HG02840 (cell line): Measurements from ENCODE around the gene RFX6.

Source experiments
- ATAC-seq: cut with Tn5 transposase; IDR thresholded peaks from one replicate; pipeline ENCODE4 v1.9.1; 2021; ENCODE audit warnings: mild to moderate bottlenecking, moderate library complexity, moderate number of reproducible peaks; ENCODE audit not compliant: unreplicated experiment, low FRiP score

RFX6 gene

GRCh38 chr6:116888732-116889360 is 11.8 kb downstream of the RFX6 start:
- ATAC-seq, result no peak

DNA sequence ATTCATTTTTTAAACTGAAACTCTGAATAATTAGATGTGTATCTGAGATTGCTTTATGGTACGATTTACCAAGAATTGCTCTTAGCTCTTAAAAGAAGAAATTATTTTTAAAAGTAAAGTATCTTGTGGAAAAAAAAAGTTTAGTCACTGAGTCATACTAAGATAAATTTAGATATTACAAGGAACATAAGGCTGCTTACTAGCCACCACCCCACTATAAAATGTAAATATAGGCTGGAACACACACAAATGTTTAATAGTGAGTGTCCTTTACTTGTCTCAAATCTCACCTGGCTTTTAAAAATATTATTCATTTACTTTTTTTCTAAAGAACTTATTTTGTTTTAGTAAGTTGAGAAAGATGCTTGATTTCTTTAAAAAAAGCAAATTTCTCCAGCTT is 17.6 kb downstream of the RFX6 start:
- no peak for ATAC-seq

- no peak for ATAC-seq
Observed at GRCh38 chr6:116895935-116896334, 18.9 kb downstream of the RFX6 start.

DNA sequence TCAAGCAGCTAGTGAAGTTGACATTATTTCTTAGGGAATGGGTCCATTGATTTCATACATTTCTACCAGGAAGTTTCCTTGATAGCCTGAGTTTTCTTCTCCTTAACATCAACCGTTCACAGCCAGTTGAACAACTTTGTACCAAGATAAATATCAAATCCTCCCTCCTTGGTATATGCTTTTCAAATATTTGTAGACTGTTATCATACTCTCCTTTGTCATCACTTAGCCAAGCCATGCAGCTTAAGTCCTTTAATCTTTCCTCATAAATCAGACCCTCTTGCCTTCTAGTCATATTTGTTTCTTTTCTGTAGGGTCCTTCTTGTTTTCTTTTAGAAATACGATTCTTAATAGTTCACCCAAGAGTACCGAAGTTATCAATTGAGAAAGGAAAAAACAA is 25.6 kb downstream of the RFX6 start:
- ATAC-seq, result no peak

DNA sequence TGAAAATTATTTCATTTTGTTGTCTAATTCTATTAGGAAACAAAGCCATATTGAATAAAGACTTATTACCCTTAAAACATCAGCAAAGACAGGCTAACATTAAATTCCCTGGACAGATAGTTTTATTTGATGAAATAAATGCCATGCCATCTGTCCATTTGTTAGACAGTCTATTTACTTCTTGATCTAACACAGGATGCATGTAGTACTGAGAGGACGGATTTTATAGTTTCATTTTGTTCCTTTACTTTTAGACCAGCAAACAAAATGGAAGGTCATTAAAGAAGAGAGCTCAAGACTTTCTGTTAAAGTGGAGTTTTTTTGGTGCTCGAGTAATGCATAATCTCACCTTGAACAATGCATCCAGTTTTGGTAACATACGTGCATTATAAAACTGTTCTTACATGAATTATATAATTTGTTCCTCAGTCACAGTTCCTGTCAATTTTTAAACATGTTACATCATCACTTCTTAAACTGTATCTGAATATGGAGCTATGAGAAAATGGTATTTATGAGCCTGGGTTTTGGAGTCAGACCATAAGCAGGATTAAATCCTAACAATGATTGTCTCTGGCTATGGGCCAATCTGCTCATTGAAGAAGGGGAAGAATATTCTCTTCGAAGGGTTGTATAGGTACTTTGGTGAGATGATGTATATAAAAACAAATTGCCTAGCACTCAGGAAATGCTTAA is 46.0 kb downstream of the RFX6 start:
- ATAC-seq, result no peak

GRCh38 chr6:116924245-116924644 is 47.2 kb downstream of the RFX6 start:
- no peak for ATAC-seq

DNA sequence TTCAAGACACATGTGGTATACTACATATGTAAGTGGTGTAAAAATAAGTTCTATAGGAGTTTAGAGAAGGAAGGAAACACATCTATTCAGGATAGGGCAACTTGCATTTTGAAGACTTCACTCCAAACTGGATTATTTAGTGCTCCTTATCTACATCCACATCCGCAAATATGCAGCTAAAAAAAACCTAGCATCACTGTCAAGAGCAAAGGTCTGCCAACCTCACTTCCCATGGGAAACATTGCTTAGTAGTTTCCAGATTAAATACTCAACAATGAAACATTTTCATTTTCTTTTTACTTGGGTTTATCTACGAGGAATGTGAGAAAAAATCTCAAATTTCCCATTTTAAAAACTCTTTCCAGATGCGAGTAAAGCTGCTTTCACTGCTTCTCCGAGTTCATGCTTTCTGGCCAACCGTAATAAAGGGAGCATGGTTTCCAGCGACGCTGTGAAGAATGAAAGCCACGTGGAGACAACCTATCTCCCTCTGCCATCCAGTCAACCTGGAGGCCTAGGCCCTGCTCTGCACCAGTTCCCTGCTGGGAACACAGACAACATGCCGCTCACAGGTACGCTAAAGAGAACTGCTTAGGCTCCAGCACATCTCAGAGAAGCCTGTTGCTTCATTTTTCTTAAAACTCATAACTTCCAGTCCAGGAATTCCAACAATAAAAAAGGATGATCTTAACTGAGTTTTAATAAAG is 48.2 kb downstream of the RFX6 start:
- no peak for ATAC-seq

GRCh38 chr6:116928677-116929076 is 51.6 kb downstream of the RFX6 start:
- no peak for ATAC-seq

DNA sequence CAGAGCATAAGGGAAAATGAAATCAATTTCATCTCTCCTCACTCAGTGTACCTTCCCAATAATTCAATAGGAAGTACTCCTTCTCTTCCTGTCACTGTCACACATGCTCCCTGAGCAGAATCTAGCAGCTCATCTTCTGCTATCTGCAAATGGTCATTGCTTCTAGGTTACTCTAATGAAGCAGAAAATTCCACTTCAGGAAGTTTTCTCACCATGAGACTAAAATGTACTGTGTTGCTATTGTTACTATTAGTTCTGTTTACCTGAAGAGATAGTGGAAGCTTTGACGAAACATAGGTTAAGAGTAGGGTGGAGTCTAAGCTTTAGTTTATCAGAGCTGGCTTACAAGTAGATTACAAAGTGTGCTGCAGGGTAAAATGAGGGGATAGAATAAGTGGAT is 52.8 kb downstream of the RFX6 start:
- ATAC-seq, result no peak

GRCh38 chr6:116931456-116931855 is 54.4 kb downstream of the RFX6 start:
- ATAC-seq, result no peak

- ATAC-seq, result no peak
Observed at GRCh38 chr6:116932496-116932895, 55.5 kb downstream of the RFX6 start.

DNA sequence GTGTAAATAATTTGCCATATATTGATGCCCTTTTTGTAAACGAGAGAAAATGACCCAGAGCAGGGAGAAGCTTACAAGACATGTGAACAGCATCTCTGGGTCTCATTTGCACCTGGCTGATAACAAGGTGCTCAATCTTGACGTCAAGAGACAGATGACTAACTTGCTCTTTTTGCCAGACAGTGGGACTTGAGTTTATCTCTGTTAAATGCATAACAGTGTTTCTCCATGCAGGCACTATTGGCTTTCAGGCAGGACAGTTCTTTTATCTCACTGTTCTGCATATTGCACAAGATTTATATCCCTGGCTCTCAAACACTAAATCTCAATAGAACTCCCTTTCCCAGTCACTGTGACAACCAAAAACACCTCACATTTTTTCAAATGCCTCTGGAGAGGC is 56.4 kb downstream of the RFX6 start:
- ATAC-seq, result no peak

GRCh38 chr6:116938305-116938704 is 61.3 kb downstream of the RFX6 start:
- no peak for ATAC-seq

- no peak for ATAC-seq
Observed at GRCh38 chr6:116941727-116942126, 64.7 kb downstream of the RFX6 start.

- no peak for ATAC-seq
Observed at GRCh38 chr6:116945809-116946208, 68.8 kb downstream of the RFX6 start.

GRCh38 chr6:116948533-116949304 is 71.7 kb downstream of the RFX6 start:
- no peak for ATAC-seq

DNA sequence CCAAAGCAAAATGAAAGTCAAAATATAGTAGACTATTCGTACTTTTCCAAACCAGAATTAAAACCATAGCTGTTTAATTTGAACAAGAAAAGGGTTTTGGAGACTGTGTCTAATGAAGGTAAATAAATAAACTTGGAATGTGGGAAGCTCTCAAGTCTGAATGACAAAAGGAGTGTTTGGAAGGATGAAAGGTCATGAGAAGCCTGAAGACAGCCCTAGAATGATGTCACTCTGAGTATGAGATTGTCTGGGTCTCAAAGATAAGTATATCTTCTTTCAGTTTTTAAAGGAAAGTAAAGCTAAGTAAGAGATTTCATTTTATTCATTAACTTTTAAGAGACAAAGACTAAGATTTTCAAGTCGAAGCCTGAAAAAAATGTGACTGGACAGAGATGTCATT is 72.9 kb downstream of the RFX6 start:
- no peak for ATAC-seq

DNA sequence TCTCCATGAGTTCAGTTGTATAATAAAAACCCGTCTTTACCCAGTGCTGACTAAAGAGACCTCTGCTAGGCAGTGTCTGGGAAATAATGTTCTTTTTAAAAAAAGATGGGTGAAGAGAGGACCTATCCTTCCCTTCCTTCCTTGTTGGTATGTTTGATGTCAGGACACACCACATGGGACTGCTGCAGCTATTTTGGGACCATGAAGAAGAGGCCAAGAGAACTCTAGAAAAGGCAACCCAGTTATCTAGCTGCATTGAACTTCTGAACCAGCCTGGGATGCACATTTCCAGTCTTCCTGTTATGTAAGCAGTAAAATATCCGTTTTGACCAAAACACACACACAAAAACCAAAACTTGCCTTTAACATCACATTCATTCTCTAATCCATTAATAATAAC is 77.3 kb downstream of the RFX6 start:
- ATAC-seq, result no peak

- ATAC-seq, result no peak
Observed at GRCh38 chr6:116954938-116955337, 77.9 kb downstream of the RFX6 start.

DNA sequence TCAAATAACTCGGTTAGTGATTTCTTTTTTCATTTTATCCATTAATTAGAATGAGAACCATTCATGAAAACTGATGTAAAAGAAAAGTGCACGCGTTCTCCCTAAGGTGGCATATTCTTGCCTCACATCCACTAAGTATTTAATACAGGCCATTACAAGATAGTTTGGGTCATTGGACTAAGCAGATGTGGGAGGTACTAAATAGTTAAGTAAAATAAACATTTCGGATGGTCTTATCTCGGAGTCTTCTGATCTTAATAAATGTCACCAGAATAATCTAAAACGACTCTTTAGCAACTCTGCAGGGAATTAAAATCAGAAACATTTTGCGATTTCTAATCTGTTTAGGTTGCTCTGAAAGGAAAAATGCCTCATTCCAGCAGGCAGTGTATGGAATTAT is 78.7 kb downstream of the RFX6 start:
- no peak for ATAC-seq

DNA sequence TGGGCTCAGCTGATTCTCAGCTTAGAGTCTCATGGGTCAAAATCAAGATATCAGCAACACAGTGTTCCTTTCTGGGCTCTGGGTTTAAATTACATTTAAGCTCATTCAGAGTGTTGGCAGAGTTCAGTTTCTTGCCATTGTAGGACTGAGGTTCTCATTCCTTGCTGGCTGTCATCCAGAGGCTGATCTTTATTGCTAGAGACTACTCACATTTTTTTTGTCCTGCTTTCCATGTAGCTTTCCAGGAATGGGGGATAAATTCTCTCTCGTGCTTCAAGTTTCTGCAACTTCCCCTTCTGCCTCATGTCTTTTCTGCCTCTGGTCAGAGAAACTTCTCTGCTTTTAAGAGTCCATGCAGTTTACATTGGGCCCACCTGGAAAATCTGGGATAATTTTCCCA is 86.9 kb downstream of the RFX6 start:
- no peak for ATAC-seq
